ENCODE data around the gene BARHL1.

Gene BARHL1

DNA sequence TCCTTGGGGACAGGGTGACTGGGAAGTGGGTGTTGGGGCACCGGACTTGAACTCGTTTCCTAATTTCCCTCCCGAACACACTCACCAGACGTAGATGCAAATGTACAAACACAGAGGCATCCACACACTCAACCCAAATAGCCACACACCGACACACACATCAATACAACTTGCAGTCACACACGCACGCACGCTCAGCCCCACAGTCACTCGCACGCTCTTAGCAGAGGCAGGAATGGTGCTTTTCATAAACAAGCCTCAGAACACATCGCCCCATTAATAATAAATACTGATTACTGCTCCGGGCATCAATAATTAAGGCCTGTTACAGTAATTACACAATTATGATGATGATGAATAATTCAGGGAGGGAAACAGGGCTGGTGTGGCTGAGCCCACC lies 5.7 kb downstream of the BARHL1 start:
- Histone ChIP-seq H3K27ac (ENCODE audit: low read depth, low read length) (no peak overlapping the region), H3K9me3 (ENCODE audit: control insufficient read depth, insufficient read depth, low read length) (no peaks in the 10 kb centered on the region), H3K4me3 (ENCODE audit: low read depth, low read length) (no peak overlapping the region), H3K4me1 (ENCODE audit: control insufficient read depth, insufficient read depth, low read length) (peaks cover 38% of the 10 kb centered on the region), H3K9ac (ENCODE audit: low read depth, low read length) (no peak overlapping the region), H3K27me3 (ENCODE audit: control insufficient read depth, insufficient read depth, low read length) (peaks cover 99% of the 10 kb centered on the region), H3K36me3 (ENCODE audit: control insufficient read depth, insufficient read depth, low read length) (no peaks in the 10 kb centered on the region)

DNA sequence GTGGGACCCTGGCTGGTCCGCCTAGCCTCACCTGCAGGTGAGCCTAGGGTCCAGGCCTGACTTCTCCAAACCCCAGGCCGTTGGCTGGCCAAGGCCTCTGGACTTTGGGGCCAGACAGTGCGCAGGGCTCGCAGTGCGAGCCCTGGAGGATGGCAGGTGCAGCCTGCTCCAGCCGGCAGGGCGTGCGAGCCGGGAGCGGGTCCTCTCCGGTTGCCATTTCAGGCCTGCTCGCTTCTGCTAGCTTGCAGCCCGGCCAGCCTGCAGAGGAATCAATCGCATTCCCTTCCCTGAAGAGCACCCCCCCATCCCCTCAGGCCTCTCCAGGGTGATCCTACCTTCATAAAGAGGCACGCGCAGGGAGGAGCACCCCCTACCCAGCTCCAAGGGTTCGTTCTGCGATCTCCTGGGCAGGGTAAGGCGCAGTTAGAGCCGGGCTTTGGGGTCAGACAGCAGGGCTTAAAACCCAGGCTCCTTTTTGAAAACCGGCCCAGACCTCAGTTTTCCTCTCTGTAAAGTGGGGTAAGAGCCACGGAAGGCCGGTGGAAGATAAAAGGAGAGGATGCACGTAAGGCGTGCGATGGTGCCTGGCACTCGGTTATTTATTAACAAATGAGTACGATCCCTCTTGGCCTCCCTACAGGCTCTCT lies 6.2 kb downstream of the BARHL1 start:
- H3K27me3 ChIP-seq (ENCODE audit: control insufficient read depth, insufficient read depth, low read length) = peaks cover 99% of the 10 kb centered on the region
- peaks cover 43% of the 10 kb centered on the region for H3K4me1 ChIP-seq (ENCODE audit: control insufficient read depth, insufficient read depth, low read length)

GRCh38 chr9:132589148-132590036 lies 7.0 kb downstream of the BARHL1 start:
- peaks cover 92% of the 10 kb centered on the region for H3K27me3 ChIP-seq (ENCODE audit: control insufficient read depth, insufficient read depth, low read length)
- H3K9ac ChIP-seq (ENCODE audit: low read depth, low read length) = no peak overlapping the region
- no peaks in the 10 kb centered on the region for H3K9me3 ChIP-seq (ENCODE audit: control insufficient read depth, insufficient read depth, low read length)
- peak overlapping the region; percentile 23; the same call in 1 of the 2 replicates for H3K4me3 ChIP-seq (ENCODE audit: low read depth, low read length)
- no peak overlapping the region for H3K27ac ChIP-seq (ENCODE audit: low read depth, low read length)
- peaks cover 43% of the 10 kb centered on the region for H3K4me1 ChIP-seq (ENCODE audit: control insufficient read depth, insufficient read depth, low read length)
- H3K36me3 ChIP-seq (ENCODE audit: control insufficient read depth, insufficient read depth, low read length) = peaks cover 7% of the 10 kb centered on the region; the same call in 1 of the 2 replicates

More for the DNA sequence above, 6.2 kb downstream of the BARHL1 start:
- Histone ChIP-seq H3K4me3 (ENCODE audit: low read depth, low read length) (no peak overlapping the region; the same call in 1 of the 2 replicates), H3K27ac (ENCODE audit: low read depth, low read length) (no peak overlapping the region), H3K36me3 (ENCODE audit: control insufficient read depth, insufficient read depth, low read length) (peaks cover 2% of the 10 kb centered on the region; the same call in 1 of the 2 replicates), H3K9me3 (ENCODE audit: control insufficient read depth, insufficient read depth, low read length) (no peaks in the 10 kb centered on the region), H3K9ac (ENCODE audit: low read depth, low read length) (no peak overlapping the region)

DNA sequence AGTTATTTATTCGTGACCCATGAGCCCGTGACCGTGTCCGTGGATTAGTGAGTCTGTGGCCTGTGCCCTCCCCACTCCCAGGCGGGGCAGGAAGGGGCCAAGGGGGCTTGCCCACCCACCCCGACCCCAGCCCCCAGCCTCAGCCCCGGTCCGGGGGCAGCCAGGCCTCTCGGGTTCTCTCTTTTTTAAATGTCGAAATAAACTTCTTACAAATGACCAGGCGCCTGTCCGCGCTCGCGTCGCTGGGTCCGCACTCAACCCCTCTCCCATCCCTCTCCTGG lies 7.6 kb downstream of the BARHL1 start:
- H3K4me3 ChIP-seq (ENCODE audit: low read depth, low read length) = peak overlapping the region; percentile 45
- no peaks in the 10 kb centered on the region for H3K9me3 ChIP-seq (ENCODE audit: control insufficient read depth, insufficient read depth, low read length)
- peaks cover 37% of the 10 kb centered on the region for H3K4me1 ChIP-seq (ENCODE audit: control insufficient read depth, insufficient read depth, low read length)
- peaks cover 10% of the 10 kb centered on the region; the same call in 1 of the 2 replicates for H3K36me3 ChIP-seq (ENCODE audit: control insufficient read depth, insufficient read depth, low read length)
- no peak overlapping the region for H3K27ac ChIP-seq (ENCODE audit: low read depth, low read length)
- peaks cover 86% of the 10 kb centered on the region for H3K27me3 ChIP-seq (ENCODE audit: control insufficient read depth, insufficient read depth, low read length)
- no peak overlapping the region for H3K9ac ChIP-seq (ENCODE audit: low read depth, low read length)

DNA sequence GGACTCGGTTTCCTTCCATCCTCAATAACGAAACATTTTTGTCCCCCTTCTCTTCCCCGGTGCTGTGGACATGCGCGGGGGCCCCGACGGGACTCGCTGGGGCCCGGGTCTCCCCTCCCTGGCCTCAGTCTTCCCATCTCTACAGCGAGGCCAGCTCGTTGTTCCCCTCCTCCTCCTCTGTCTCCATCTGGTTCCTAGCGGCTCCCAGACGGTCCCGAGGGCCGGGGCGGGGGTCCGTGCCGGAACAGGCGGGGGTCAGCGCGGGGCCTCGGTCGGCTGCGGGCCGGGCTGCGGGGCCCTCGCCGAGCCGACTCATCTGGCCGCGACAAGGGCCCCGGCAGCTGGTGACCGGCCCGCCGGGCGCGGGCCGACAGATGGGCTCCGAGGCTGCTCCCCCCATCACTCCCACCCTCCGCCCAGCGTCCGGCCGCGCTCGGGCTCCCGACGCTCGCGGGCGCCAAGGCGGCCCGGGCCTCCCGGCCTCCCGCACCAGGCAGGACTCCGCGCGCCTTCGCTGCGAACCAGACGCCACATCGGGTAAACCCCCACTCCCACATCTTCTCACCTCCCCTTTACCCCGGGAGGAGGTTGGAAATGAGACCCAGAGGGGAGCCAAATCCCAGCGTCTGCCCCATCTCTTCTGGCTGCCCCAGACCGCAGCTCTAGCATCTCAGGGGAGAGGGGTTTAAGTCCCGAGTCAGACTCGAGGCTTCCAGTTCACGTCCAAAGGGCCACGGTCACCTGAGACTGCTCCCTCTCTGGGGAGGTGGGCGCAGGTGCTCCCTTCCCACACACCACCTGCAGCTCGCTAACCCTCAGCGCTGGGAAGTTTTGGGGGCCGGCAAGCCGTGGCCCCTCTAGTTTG lies 8.1 kb downstream of the BARHL1 start:
- peak overlapping the region; percentile 45 for H3K4me3 ChIP-seq (ENCODE audit: low read depth, low read length)
- H3K9ac ChIP-seq (ENCODE audit: low read depth, low read length) = no peak overlapping the region
- H3K27me3 ChIP-seq (ENCODE audit: control insufficient read depth, insufficient read depth, low read length) = peaks cover 81% of the 10 kb centered on the region
- H3K9me3 ChIP-seq (ENCODE audit: control insufficient read depth, insufficient read depth, low read length) = no peaks in the 10 kb centered on the region
- peak overlapping the region; percentile 75 for H3K27ac ChIP-seq (ENCODE audit: low read depth, low read length)
- peaks cover 14% of the 10 kb centered on the region; the same call in 1 of the 2 replicates for H3K36me3 ChIP-seq (ENCODE audit: control insufficient read depth, insufficient read depth, low read length)
- H3K4me1 ChIP-seq (ENCODE audit: control insufficient read depth, insufficient read depth, low read length) = peaks cover 31% of the 10 kb centered on the region

GRCh38 chr9:132591244-132591643 lies 8.8 kb downstream of the BARHL1 start:
- no peaks in the 10 kb centered on the region for H3K9me3 ChIP-seq (ENCODE audit: control insufficient read depth, insufficient read depth, low read length)
- peak overlapping the region; percentile 75 for H3K27ac ChIP-seq (ENCODE audit: low read depth, low read length)
- H3K36me3 ChIP-seq (ENCODE audit: control insufficient read depth, insufficient read depth, low read length) = peaks cover 14% of the 10 kb centered on the region; the same call in 1 of the 2 replicates
- peaks cover 25% of the 10 kb centered on the region for H3K4me1 ChIP-seq (ENCODE audit: control insufficient read depth, insufficient read depth, low read length)
- H3K4me3 ChIP-seq (ENCODE audit: low read depth, low read length) = peak overlapping the region; percentile 45
- peaks cover 74% of the 10 kb centered on the region for H3K27me3 ChIP-seq (ENCODE audit: control insufficient read depth, insufficient read depth, low read length)
- H3K9ac ChIP-seq (ENCODE audit: low read depth, low read length) = no peak overlapping the region

- H3K36me3 ChIP-seq (ENCODE audit: control insufficient read depth, insufficient read depth, low read length) = peaks cover 14% of the 10 kb centered on the region; the same call in 1 of the 2 replicates
- H3K27me3 ChIP-seq (ENCODE audit: control insufficient read depth, insufficient read depth, low read length) = peaks cover 68% of the 10 kb centered on the region
- no peak overlapping the region for H3K9ac ChIP-seq (ENCODE audit: low read depth, low read length)
- peak overlapping the region; percentile 45 for H3K4me3 ChIP-seq (ENCODE audit: low read depth, low read length)
- peaks cover 23% of the 10 kb centered on the region for H3K4me1 ChIP-seq (ENCODE audit: control insufficient read depth, insufficient read depth, low read length)
- no peaks in the 10 kb centered on the region for H3K9me3 ChIP-seq (ENCODE audit: control insufficient read depth, insufficient read depth, low read length)
- peak overlapping the region; percentile 66 for H3K27ac ChIP-seq (ENCODE audit: low read depth, low read length)
Measured at GRCh38 chr9:132591751-132592314, 9.4 kb downstream of the BARHL1 start.

GRCh38 chr9:132592451-132592850 lies 10.0 kb downstream of the BARHL1 start:
- peak overlapping the region; percentile 66 for H3K27ac ChIP-seq (ENCODE audit: low read depth, low read length)
- H3K4me1 ChIP-seq (ENCODE audit: control insufficient read depth, insufficient read depth, low read length) = peaks cover 23% of the 10 kb centered on the region
- no peaks in the 10 kb centered on the region for H3K9me3 ChIP-seq (ENCODE audit: control insufficient read depth, insufficient read depth, low read length)
- H3K9ac ChIP-seq (ENCODE audit: low read depth, low read length) = no peak overlapping the region
- H3K27me3 ChIP-seq (ENCODE audit: control insufficient read depth, insufficient read depth, low read length) = peaks cover 62% of the 10 kb centered on the region
- H3K36me3 ChIP-seq (ENCODE audit: control insufficient read depth, insufficient read depth, low read length) = peaks cover 14% of the 10 kb centered on the region; the same call in 1 of the 2 replicates
- H3K4me3 ChIP-seq (ENCODE audit: low read depth, low read length) = peak overlapping the region; percentile 45

DNA sequence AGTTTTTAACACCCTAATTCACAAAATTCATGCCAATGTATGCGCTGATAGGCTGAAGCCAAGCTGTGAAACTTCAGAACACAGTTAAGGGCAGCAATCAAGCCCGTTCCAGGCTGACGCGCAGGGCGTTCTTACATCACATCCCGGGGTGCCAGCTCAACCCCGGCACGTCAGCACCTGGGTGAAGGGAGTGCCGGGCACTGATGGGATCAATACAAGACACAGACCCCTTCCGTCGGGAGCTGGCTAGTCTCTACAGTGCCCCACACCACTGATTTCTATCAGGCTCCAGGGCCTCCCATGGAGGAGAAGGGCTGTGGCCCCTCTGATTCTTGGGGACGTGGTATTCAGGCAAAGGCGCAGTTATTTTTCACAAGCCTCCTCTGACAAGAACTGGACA lies 12.0 kb downstream of the BARHL1 start:
- H3K9me3 ChIP-seq (ENCODE audit: control insufficient read depth, insufficient read depth, low read length) = no peaks in the 10 kb centered on the region
- peaks cover 17% of the 10 kb centered on the region; the same call in 1 of the 2 replicates for H3K36me3 ChIP-seq (ENCODE audit: control insufficient read depth, insufficient read depth, low read length)
- no peak overlapping the region for H3K27ac ChIP-seq (ENCODE audit: low read depth, low read length)
- H3K27me3 ChIP-seq (ENCODE audit: control insufficient read depth, insufficient read depth, low read length) = peaks cover 42% of the 10 kb centered on the region
- H3K9ac ChIP-seq (ENCODE audit: low read depth, low read length) = no peak overlapping the region
- H3K4me3 ChIP-seq (ENCODE audit: low read depth, low read length) = no peak overlapping the region
- H3K4me1 ChIP-seq (ENCODE audit: control insufficient read depth, insufficient read depth, low read length) = peaks cover 23% of the 10 kb centered on the region

GRCh38 chr9:132595319-132595718 lies 12.9 kb downstream of the BARHL1 start:
- Histone ChIP-seq H3K9me3 (ENCODE audit: control insufficient read depth, insufficient read depth, low read length) (no peaks in the 10 kb centered on the region), H3K27me3 (ENCODE audit: control insufficient read depth, insufficient read depth, low read length) (peaks cover 33% of the 10 kb centered on the region), H3K36me3 (ENCODE audit: control insufficient read depth, insufficient read depth, low read length) (peaks cover 25% of the 10 kb centered on the region), H3K9ac (ENCODE audit: low read depth, low read length) (no peak overlapping the region), H3K4me1 (ENCODE audit: control insufficient read depth, insufficient read depth, low read length) (peaks cover 23% of the 10 kb centered on the region), H3K4me3 (ENCODE audit: low read depth, low read length) (no peak overlapping the region), H3K27ac (ENCODE audit: low read depth, low read length) (no peak overlapping the region)

Data from HUES48 (cell line).